ENCODE data around the gene TICAM1.

TICAM1 gene

GRCh38 chr19:4870025-4870700 lies 38.7 kb upstream of the TICAM1 start:
- DNase-seq: peak; percentile 50
- Histone ChIP-seq H3K4me1 (no peaks in the 10 kb centered on the region), H3K36me3 (no peaks in the 10 kb centered on the region), H3K27me3 (no peaks in the 10 kb centered on the region), H3K4me3 (ENCODE audit: low read depth, low read length) (no peak overlapping the region), H3K9me3 (no peaks in the 10 kb centered on the region)
- no peak for TF ChIP-seq CTCF (IDR thresholded peaks at IDR 0.05; ENCODE audit: low read depth, low read length)

DNA sequence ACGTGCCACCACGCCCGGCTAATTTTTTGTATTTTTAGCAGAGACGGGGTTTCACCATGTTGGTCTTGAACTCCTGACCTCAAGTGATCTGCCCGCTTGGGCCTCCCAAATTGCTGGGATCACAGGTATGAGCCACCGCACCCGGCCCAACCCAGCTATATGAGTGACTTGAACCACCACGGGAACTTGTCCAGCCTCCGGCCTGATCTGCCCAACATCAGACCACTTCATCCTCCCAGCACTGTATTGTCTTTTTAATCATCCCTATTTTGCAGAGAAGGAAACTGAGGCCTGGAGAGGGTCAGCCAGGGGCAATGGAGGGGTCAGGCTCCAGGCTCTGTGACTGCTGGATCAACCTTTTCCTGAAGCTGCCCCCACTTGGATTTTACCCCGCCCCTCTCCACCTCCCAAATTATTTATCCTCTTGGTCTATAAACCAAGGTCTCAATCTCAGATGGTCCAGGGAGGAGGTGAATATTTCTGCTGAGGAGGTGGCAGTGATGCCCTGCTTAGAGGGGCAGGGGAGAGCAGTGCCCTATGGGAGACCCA lies 36.8 kb upstream of the TICAM1 start:
- no peaks in the 10 kb centered on the region for H3K36me3 ChIP-seq
- no peaks in the 10 kb centered on the region for H3K4me1 ChIP-seq
- no peaks in the 10 kb centered on the region for H3K27me3 ChIP-seq
- TF ChIP-seq CTCF (IDR thresholded peaks at IDR 0.05; ENCODE audit: low read depth, low read length): no peak
- no peaks in the 10 kb centered on the region for H3K9me3 ChIP-seq
- no peak overlapping the region for H3K4me3 ChIP-seq (ENCODE audit: low read depth, low read length)
- DNase-seq: no peak

DNA sequence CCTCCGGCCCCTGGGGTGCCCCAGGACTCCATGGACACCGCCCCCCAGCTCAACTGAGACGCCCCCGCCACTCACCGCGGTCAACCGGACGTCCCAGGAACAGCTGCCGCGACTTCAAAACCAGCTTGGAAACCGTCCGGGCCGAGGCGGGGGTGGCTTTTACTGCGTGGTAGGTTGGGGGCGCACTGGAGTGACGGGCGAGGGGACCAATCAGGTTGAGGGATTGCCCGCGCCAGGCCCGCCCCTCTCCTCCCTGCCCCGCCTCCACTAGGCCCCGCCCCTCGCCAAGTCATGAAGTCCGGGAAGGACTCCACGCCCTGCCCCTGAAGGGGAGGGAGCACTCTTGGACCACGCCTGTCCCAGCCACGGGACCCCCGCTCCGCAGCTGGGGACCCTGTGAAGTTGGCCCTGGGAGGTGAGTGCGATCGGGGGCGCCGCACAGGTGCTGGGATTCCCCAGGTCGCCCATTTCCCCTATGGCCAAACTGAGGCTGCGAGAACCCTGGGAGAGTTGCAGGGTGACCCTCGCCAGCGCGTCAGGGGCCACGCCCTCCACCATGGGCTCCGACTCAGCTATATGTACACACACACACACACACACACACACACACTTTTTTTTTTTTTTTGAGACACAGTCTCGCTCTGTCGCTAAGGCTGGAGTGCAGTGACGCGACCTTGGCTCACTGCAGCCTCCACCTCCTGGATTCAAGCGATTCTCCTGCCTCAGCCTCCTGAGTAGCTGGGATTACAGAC lies 36.2 kb upstream of the TICAM1 start, which contains the start of gene PLIN3:
TSS of gene PLIN3 (minus strand) at position 134 of the 752 bp plus-strand sequence. CDS start 6,273 bp downstream, outside the sequence.
- Histone ChIP-seq H3K9me3 (no peaks in the 10 kb centered on the region), H3K4me1 (no peaks in the 10 kb centered on the region), H3K27me3 (no peaks in the 10 kb centered on the region), H3K4me3 (ENCODE audit: low read depth, low read length) (peak within 1 kb of the TSS; percentile 65), H3K36me3 (no peaks in the 10 kb centered on the region)
- peak; percentile 94 for DNase-seq
- TF ChIP-seq CTCF (IDR thresholded peaks at IDR 0.05; ENCODE audit: low read depth, low read length): no peak

DNA sequence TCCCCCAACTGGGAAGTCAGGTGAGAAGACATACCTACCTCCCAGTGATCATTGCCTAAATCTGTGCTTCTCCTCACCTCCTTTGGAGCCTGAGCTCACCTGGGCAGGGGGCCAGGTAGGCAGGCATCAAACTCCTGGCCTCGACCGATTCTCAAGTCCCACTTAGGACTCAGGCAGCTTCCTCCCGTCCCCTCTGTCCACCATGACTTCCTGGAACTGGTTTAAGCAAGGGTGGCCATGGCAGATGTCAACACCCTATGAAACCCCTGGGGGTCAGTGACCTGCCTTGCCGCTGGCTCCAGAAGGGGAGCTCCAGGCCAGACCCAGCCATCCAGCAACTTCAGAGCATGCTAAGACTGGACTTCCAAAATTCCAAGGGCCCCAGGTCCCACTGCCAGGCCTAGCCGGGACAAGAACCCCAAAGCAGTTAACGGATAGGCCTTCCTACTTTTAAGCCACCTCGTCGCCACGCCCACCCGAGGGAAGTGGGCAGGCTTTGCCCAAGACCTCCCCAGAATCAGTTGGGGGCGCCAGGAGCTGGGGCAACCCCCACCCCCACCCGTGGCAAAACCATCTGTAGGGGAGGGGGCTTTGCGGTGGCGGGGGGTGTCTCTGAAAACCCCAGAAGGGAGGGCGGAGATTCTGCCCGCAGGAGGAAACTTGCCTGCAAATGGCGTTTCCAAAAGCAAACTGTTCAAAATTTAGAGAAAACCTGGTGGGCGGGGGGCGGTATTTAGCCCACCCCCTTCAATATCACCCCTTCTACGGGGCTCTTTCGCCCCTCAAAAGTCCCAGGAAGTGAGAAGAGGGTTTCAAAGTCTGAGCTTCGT lies 35.3 kb upstream of the TICAM1 start:
- H3K36me3 ChIP-seq: no peaks in the 10 kb centered on the region
- H3K4me1 ChIP-seq: no peaks in the 10 kb centered on the region
- no peak for DNase-seq
- no peak for TF ChIP-seq CTCF (IDR thresholded peaks at IDR 0.05; ENCODE audit: low read depth, low read length)
- H3K27me3 ChIP-seq: no peaks in the 10 kb centered on the region
- peak overlapping the region; percentile 65 for H3K4me3 ChIP-seq (ENCODE audit: low read depth, low read length)
- H3K9me3 ChIP-seq: no peaks in the 10 kb centered on the region

DNA sequence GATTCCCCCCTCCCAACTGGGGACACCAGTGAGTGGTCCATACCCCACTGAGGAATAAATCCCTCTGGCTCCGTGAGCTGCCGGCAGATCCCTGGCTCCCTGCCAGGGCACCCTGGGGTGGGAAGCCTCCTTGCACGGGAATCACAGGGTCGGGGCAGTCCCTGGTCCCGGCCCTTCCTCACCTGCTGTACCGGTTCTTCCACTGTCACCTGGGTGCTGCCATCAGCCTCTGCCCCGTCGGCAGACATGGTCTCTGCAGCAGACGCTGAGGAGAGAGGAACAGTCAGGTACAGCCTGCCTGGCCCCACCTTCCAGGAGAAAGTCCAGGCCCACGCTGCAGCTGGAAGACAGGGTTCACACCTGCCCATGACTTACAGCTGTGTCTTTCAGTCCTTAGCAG lies 29.6 kb upstream of the TICAM1 start:
- DNase-seq: no peak
- Histone ChIP-seq H3K4me3 (ENCODE audit: low read depth, low read length) (no peak overlapping the region), H3K4me1 (no peaks in the 10 kb centered on the region), H3K27me3 (no peaks in the 10 kb centered on the region), H3K9me3 (no peaks in the 10 kb centered on the region), H3K36me3 (no peaks in the 10 kb centered on the region)
- no peak for TF ChIP-seq CTCF (IDR thresholded peaks at IDR 0.05; ENCODE audit: low read depth, low read length)

All from BE2C (cell line).